ENCODE data around the gene NCOA1. TPM values are rescaled to one million over a fixed set of nuclear protein-coding genes. Genes with fewer than 3 reads are reported as not detected.

The NCOA1 gene
- polyA plus RNA-seq, 1 donor = 63.0 TPM

- Histone ChIP-seq H3K4me1 (ENCODE audit: control insufficient read depth, insufficient read depth, low read length) (no peaks in the 10 kb centered on the region), H3K27me3 (ENCODE audit: control insufficient read depth, insufficient read depth, low read length) (no peaks in the 10 kb centered on the region), H3K4me3 (ENCODE audit: low read length) (no peak overlapping the region), H3K27ac (ENCODE audit: low read length) (no peak overlapping the region), H3K9me3 (ENCODE audit: control insufficient read depth, low read depth, low read length) (no peaks in the 10 kb centered on the region), H3K36me3 (ENCODE audit: control insufficient read depth, insufficient read depth, low read length) (peaks cover 21% of the 10 kb centered on the region)
- DNase-seq = no peak
- 97% methylated on average over 5 of the region's 5 CpGs for WGBS (ENCODE audit: insufficient coverage, low lambda C conversion rate)
Measured at GRCh38 chr2:24680196-24680595, 189.1 kb downstream of the NCOA1 start.

- WGBS (ENCODE audit: insufficient coverage, low lambda C conversion rate) = no CpG with 5 or more reads among the region's 7 CpGs
- Histone ChIP-seq H3K4me3 (ENCODE audit: low read length) (no peak overlapping the region), H3K4me1 (ENCODE audit: control insufficient read depth, insufficient read depth, low read length) (no peaks in the 10 kb centered on the region), H3K36me3 (ENCODE audit: control insufficient read depth, insufficient read depth, low read length) (peaks cover 12% of the 10 kb centered on the region), H3K9me3 (ENCODE audit: control insufficient read depth, low read depth, low read length) (no peaks in the 10 kb centered on the region), H3K27me3 (ENCODE audit: control insufficient read depth, insufficient read depth, low read length) (no peaks in the 10 kb centered on the region), H3K27ac (ENCODE audit: low read length) (no peak overlapping the region)
- DNase-seq = peak in 1 of 2 donors; percentile 1
Measured at GRCh38 chr2:24682304-24682703, 191.2 kb downstream of the NCOA1 start.

- Histone ChIP-seq H3K4me3 (ENCODE audit: low read length) (no peak overlapping the region), H3K9me3 (ENCODE audit: control insufficient read depth, low read depth, low read length) (no peaks in the 10 kb centered on the region)
- no CpG with 5 or more reads among the region's 1 CpG for WGBS (ENCODE audit: insufficient coverage, low lambda C conversion rate)
Measured at GRCh38 chr2:24683408-24683807, 192.4 kb downstream of the NCOA1 start.

GRCh38 chr2:24690524-24690923 lies 199.5 kb downstream of the NCOA1 start:
- no peak overlapping the region for H3K4me3 ChIP-seq (ENCODE audit: low read length)
- no peak overlapping the region for H3K27ac ChIP-seq (ENCODE audit: low read length)
- no peaks in the 10 kb centered on the region for H3K9me3 ChIP-seq (ENCODE audit: control insufficient read depth, low read depth, low read length)
- H3K27me3 ChIP-seq (ENCODE audit: control insufficient read depth, insufficient read depth, low read length) = no peaks in the 10 kb centered on the region
- no peaks in the 10 kb centered on the region for H3K4me1 ChIP-seq (ENCODE audit: control insufficient read depth, insufficient read depth, low read length)
- no peak for DNase-seq
- peaks cover 18% of the 10 kb centered on the region for H3K36me3 ChIP-seq (ENCODE audit: control insufficient read depth, insufficient read depth, low read length)
- 100% methylated on average over 2 of the region's 4 CpGs for WGBS (ENCODE audit: insufficient coverage, low lambda C conversion rate)

More at GRCh38 chr2:24683408-24683807, 192.4 kb downstream of the NCOA1 start:
- H3K27ac ChIP-seq (ENCODE audit: low read length) = no peak overlapping the region
- H3K36me3 ChIP-seq (ENCODE audit: control insufficient read depth, insufficient read depth, low read length) = peaks cover 16% of the 10 kb centered on the region
- no peaks in the 10 kb centered on the region for H3K4me1 ChIP-seq (ENCODE audit: control insufficient read depth, insufficient read depth, low read length)
- H3K27me3 ChIP-seq (ENCODE audit: control insufficient read depth, insufficient read depth, low read length) = no peaks in the 10 kb centered on the region
- DNase-seq = no peak

GRCh38 chr2:24691806-24692205 lies 200.8 kb downstream of the NCOA1 start:
- DNase-seq = no peak
- Histone ChIP-seq H3K27ac (ENCODE audit: low read length) (no peak overlapping the region), H3K36me3 (ENCODE audit: control insufficient read depth, insufficient read depth, low read length) (peaks cover 23% of the 10 kb centered on the region), H3K4me3 (ENCODE audit: low read length) (no peak overlapping the region), H3K4me1 (ENCODE audit: control insufficient read depth, insufficient read depth, low read length) (no peaks in the 10 kb centered on the region), H3K27me3 (ENCODE audit: control insufficient read depth, insufficient read depth, low read length) (no peaks in the 10 kb centered on the region), H3K9me3 (ENCODE audit: control insufficient read depth, low read depth, low read length) (no peaks in the 10 kb centered on the region)

GRCh38 chr2:24697792-24698191 lies 206.7 kb downstream of the NCOA1 start:
- DNase-seq = no peak
- H3K27me3 ChIP-seq (ENCODE audit: control insufficient read depth, insufficient read depth, low read length) = no peaks in the 10 kb centered on the region
- no peaks in the 10 kb centered on the region for H3K9me3 ChIP-seq (ENCODE audit: control insufficient read depth, low read depth, low read length)
- WGBS (ENCODE audit: insufficient coverage, low lambda C conversion rate) = 86% methylated on average over 2 of the region's 4 CpGs
- H3K27ac ChIP-seq (ENCODE audit: low read length) = no peak overlapping the region
- H3K4me1 ChIP-seq (ENCODE audit: control insufficient read depth, insufficient read depth, low read length) = no peaks in the 10 kb centered on the region
- no peak overlapping the region for H3K4me3 ChIP-seq (ENCODE audit: low read length)
- peaks cover 19% of the 10 kb centered on the region for H3K36me3 ChIP-seq (ENCODE audit: control insufficient read depth, insufficient read depth, low read length)

GRCh38 chr2:24702800-24703199 lies 211.7 kb downstream of the NCOA1 start:
- Histone ChIP-seq H3K4me3 (ENCODE audit: low read length) (no peak overlapping the region), H3K4me1 (ENCODE audit: control insufficient read depth, insufficient read depth, low read length) (no peaks in the 10 kb centered on the region), H3K9me3 (ENCODE audit: control insufficient read depth, low read depth, low read length) (no peaks in the 10 kb centered on the region), H3K27ac (ENCODE audit: low read length) (no peak overlapping the region), H3K36me3 (ENCODE audit: control insufficient read depth, insufficient read depth, low read length) (peaks cover 22% of the 10 kb centered on the region), H3K27me3 (ENCODE audit: control insufficient read depth, insufficient read depth, low read length) (no peaks in the 10 kb centered on the region)
- no CpG with 5 or more reads among the region's 3 CpGs for WGBS (ENCODE audit: insufficient coverage, low lambda C conversion rate)
- no peak for DNase-seq

GRCh38 chr2:24704692-24705091 lies 213.6 kb downstream of the NCOA1 start:
- 100% methylated on average over 2 of the region's 4 CpGs for WGBS (ENCODE audit: insufficient coverage, low lambda C conversion rate)
- H3K27me3 ChIP-seq (ENCODE audit: control insufficient read depth, insufficient read depth, low read length) = no peaks in the 10 kb centered on the region
- H3K27ac ChIP-seq (ENCODE audit: low read length) = no peak overlapping the region
- no peak for DNase-seq
- H3K9me3 ChIP-seq (ENCODE audit: control insufficient read depth, low read depth, low read length) = no peaks in the 10 kb centered on the region
- no peaks in the 10 kb centered on the region for H3K4me1 ChIP-seq (ENCODE audit: control insufficient read depth, insufficient read depth, low read length)
- H3K4me3 ChIP-seq (ENCODE audit: low read length) = no peak overlapping the region
- H3K36me3 ChIP-seq (ENCODE audit: control insufficient read depth, insufficient read depth, low read length) = peaks cover 23% of the 10 kb centered on the region

GRCh38 chr2:24707143-24707542 lies 216.1 kb downstream of the NCOA1 start:
- no CpG with 5 or more reads among the region's 3 CpGs for WGBS (ENCODE audit: insufficient coverage, low lambda C conversion rate)
- H3K9me3 ChIP-seq (ENCODE audit: control insufficient read depth, low read depth, low read length) = no peaks in the 10 kb centered on the region
- no peak overlapping the region for H3K4me3 ChIP-seq (ENCODE audit: low read length)
- DNase-seq = no peak
- no peak overlapping the region for H3K27ac ChIP-seq (ENCODE audit: low read length)
- H3K4me1 ChIP-seq (ENCODE audit: control insufficient read depth, insufficient read depth, low read length) = no peaks in the 10 kb centered on the region
- peaks cover 29% of the 10 kb centered on the region for H3K36me3 ChIP-seq (ENCODE audit: control insufficient read depth, insufficient read depth, low read length)
- H3K27me3 ChIP-seq (ENCODE audit: control insufficient read depth, insufficient read depth, low read length) = no peaks in the 10 kb centered on the region

GRCh38 chr2:24708537-24709152 lies 217.6 kb downstream of the NCOA1 start:
- Histone ChIP-seq H3K4me3 (ENCODE audit: low read length) (no peak overlapping the region), H3K9me3 (ENCODE audit: control insufficient read depth, low read depth, low read length) (no peaks in the 10 kb centered on the region), H3K27ac (ENCODE audit: low read length) (no peak overlapping the region), H3K4me1 (ENCODE audit: control insufficient read depth, insufficient read depth, low read length) (no peaks in the 10 kb centered on the region), H3K27me3 (ENCODE audit: control insufficient read depth, insufficient read depth, low read length) (no peaks in the 10 kb centered on the region), H3K36me3 (ENCODE audit: control insufficient read depth, insufficient read depth, low read length) (peaks cover 35% of the 10 kb centered on the region)
- no peak for DNase-seq
- whole genome bisulfite sequencing (ENCODE audit: insufficient coverage, low lambda C conversion rate) = no CpG with 5 or more reads among the region's 3 CpGs

GRCh38 chr2:24710806-24711205 lies 219.8 kb downstream of the NCOA1 start:
- no peaks in the 10 kb centered on the region for H3K27me3 ChIP-seq (ENCODE audit: control insufficient read depth, insufficient read depth, low read length)
- WGBS (ENCODE audit: insufficient coverage, low lambda C conversion rate) = 100% methylated on average over 1 of the region's 6 CpGs

More at GRCh38 chr2:24710806-24711205, 219.8 kb downstream of the NCOA1 start:
- DNase-seq = no peak
- Histone ChIP-seq H3K4me1 (ENCODE audit: control insufficient read depth, insufficient read depth, low read length) (no peaks in the 10 kb centered on the region), H3K9me3 (ENCODE audit: control insufficient read depth, low read depth, low read length) (peaks cover 3% of the 10 kb centered on the region), H3K27ac (ENCODE audit: low read length) (no peak overlapping the region), H3K36me3 (ENCODE audit: control insufficient read depth, insufficient read depth, low read length) (peaks cover 39% of the 10 kb centered on the region), H3K4me3 (ENCODE audit: low read length) (no peak overlapping the region)
